ENCODE measurements around the gene BIRC2.

BIRC2 gene

GRCh38 chr11:102400603-102401002, 53.6 kb downstream of the BIRC2 start:
- no peak for DNase-seq

GRCh38 chr11:102401905-102402304, 54.9 kb downstream of the BIRC2 start:
- no peak for DNase-seq

GRCh38 chr11:102402548-102402947, 55.5 kb downstream of the BIRC2 start:
- no peak for DNase-seq

GRCh38 chr11:102405501-102405900, 58.5 kb downstream of the BIRC2 start:
- no peak for DNase-seq

GRCh38 chr11:102406099-102406498, 59.1 kb downstream of the BIRC2 start:
- no peak for DNase-seq

GRCh38 chr11:102407901-102408300, 60.9 kb downstream of the BIRC2 start:
- DNase-seq, result no peak

- no peak for DNase-seq
These were observed 61.3 kb downstream of the BIRC2 start for GRCh38 chr11:102408339-102408738.

- no peak for DNase-seq
These were observed 63.4 kb downstream of the BIRC2 start for GRCh38 chr11:102410382-102410784.

GRCh38 chr11:102411142-102411541, 64.1 kb downstream of the BIRC2 start:
- no peak for DNase-seq

- DNase-seq, result no peak
These were observed 66.5 kb downstream of the BIRC2 start for GRCh38 chr11:102413497-102413896.

- DNase-seq, result no peak
These were observed 67.5 kb downstream of the BIRC2 start for GRCh38 chr11:102414559-102414958.

GRCh38 chr11:102415304-102415916, 68.4 kb downstream of the BIRC2 start:
- DNase-seq, result no peak

- no peak for DNase-seq
These were observed 70.0 kb downstream of the BIRC2 start for GRCh38 chr11:102416976-102417375.

GRCh38 chr11:102419181-102419580, 72.2 kb downstream of the BIRC2 start:
- DNase-seq, result no peak

- DNase-seq, result no peak
These were observed 73.5 kb downstream of the BIRC2 start for GRCh38 chr11:102420547-102420946.

- no peak for DNase-seq
These were observed 74.2 kb downstream of the BIRC2 start for GRCh38 chr11:102421261-102421660.

- no peak for DNase-seq
These were observed 76.1 kb downstream of the BIRC2 start for GRCh38 chr11:102422817-102423712.

- DNase-seq, result no peak
These were observed 76.9 kb downstream of the BIRC2 start for GRCh38 chr11:102423936-102424335.

- DNase-seq, result no peak
These were observed 79.0 kb downstream of the BIRC2 start for GRCh38 chr11:102426000-102426399.

GRCh38 chr11:102426570-102426969, 79.6 kb downstream of the BIRC2 start:
- DNase-seq, result no peak

- DNase-seq, result no peak
These were observed 80.1 kb downstream of the BIRC2 start for GRCh38 chr11:102427068-102427467.
